Neuronal stem cell (in vitro differentiated cells): Measurements from ENCODE around the gene LCE3C. TPM values are rescaled to one million over a fixed set of nuclear protein-coding genes. Genes with fewer than 3 reads are reported as not detected.

Experiments
- DNase-seq: peaks from one replicate; pipeline ENCODE4 v3.0.0-alpha.2; 2013; ENCODE audit warnings: low spot score
- H2AFZ ChIP-seq: one replicate; pipeline ENCODE4 v1.6.1; 2013; ENCODE audit warnings: mild to moderate bottlenecking, low read length, inconsistent platforms
- H2AK5ac ChIP-seq: 2 replicates; pipeline ENCODE4 v1.6.1; 2013; ENCODE audit warnings: low read depth, mild to moderate bottlenecking, inconsistent platforms, low read length, moderate library complexity, mixed read lengths
- H2BK120ac ChIP-seq: 2 replicates; pipeline ENCODE4 v1.6.1; 2013; ENCODE audit warnings: low read depth, mild to moderate bottlenecking, inconsistent platforms, low read length, moderate library complexity, mixed read lengths
- H2BK12ac ChIP-seq: one replicate; pipeline ENCODE4 v1.6.1; 2013; ENCODE audit warnings: low read length, inconsistent platforms
- H2BK15ac ChIP-seq: 2 replicates; pipeline ENCODE4 v1.6.1; 2013; ENCODE audit warnings: mild to moderate bottlenecking, low read length, inconsistent platforms, mixed read lengths
- H2BK5ac ChIP-seq: one replicate; pipeline ENCODE4 v1.6.1; 2013; ENCODE audit warnings: inconsistent platforms, mild to moderate bottlenecking, low read length, moderate library complexity
- H3K14ac ChIP-seq: one replicate; pipeline ENCODE4 v1.6.1; 2013; ENCODE audit warnings: low read length, inconsistent platforms
- H3K18ac ChIP-seq: 2 replicates; pipeline ENCODE4 v1.6.1; 2013; ENCODE audit warnings: low read length, inconsistent platforms
- H3K23ac ChIP-seq: 2 replicates; pipeline ENCODE4 v1.6.1; 2013; ENCODE audit warnings: low read depth, mild to moderate bottlenecking, mixed read lengths, low read length, inconsistent platforms; ENCODE audit not compliant: poor library complexity
- H3K27ac ChIP-seq: replicated peaks from 3 replicates; pipeline ENCODE4 v1.5.1; 2013; ENCODE audit warnings: low read length, inconsistent platforms
- H3K27me3 ChIP-seq, 3 experiments: 2 replicates each; pipeline ENCODE4 v1.6.1; 2013; ENCODE audit warnings: low read length in 3 of 3, mild to moderate bottlenecking in 2 of 3, inconsistent platforms in 1 of 3, low read depth in 1 of 3, mixed read lengths in 1 of 3, moderate library complexity in 1 of 3; ENCODE audit not compliant: control insufficient read depth in 3 of 3, insufficient read depth in 3 of 3
- H3K36me3 ChIP-seq, 2 donors: replicated peaks in 1 of 2; 2 replicates each; pipeline ENCODE4 v1.6.1; 2013; ENCODE audit warnings: low read length in 2 of 2; ENCODE audit not compliant: control insufficient read depth in 2 of 2, insufficient read depth in 2 of 2
- H3K4ac ChIP-seq: 2 replicates; pipeline ENCODE4 v1.6.1; 2013; ENCODE audit warnings: inconsistent platforms, mild to moderate bottlenecking, low read length, moderate library complexity
- H3K4me1 ChIP-seq, 2 donors: 1 replicate in 1 of 2; 2 replicates in 1 of 2; pipeline ENCODE4 v1.6.1; 2013; ENCODE audit warnings: low read length in 2 of 2, low read depth in 1 of 2; ENCODE audit not compliant: control insufficient read depth in 2 of 2, insufficient read depth in 1 of 2
- H3K4me2 ChIP-seq: one replicate; pipeline ENCODE4 v1.6.1; 2013; ENCODE audit warnings: mild to moderate bottlenecking, low read length, inconsistent platforms; ENCODE audit not compliant: insufficient read depth, poor library complexity, severe bottlenecking
- H3K4me3 ChIP-seq, 2 donors: 2 replicates each; pipeline ENCODE4 v1.5.1; 2013; ENCODE audit warnings: low read length in 2 of 2, mild to moderate bottlenecking in 2 of 2, inconsistent platforms in 1 of 2, moderate library complexity in 1 of 2
- H3K79me1 ChIP-seq: one replicate; pipeline ENCODE4 v1.6.1; 2013; ENCODE audit warnings: low read depth, mild to moderate bottlenecking, inconsistent platforms, low read length, moderate library complexity
- H3K9ac ChIP-seq: one replicate; pipeline ENCODE4 v1.6.1; 2013; ENCODE audit warnings: mild to moderate bottlenecking, low read depth, low read length, inconsistent platforms; ENCODE audit not compliant: poor library complexity
- H3K9me3 ChIP-seq, 2 donors: replicated peaks in 1 of 2; 2 replicates each; pipeline versions ENCODE3 to v1.6.1; 2013; ENCODE audit warnings: low read length in 2 of 2, mild to moderate bottlenecking in 2 of 2, inconsistent platforms in 1 of 2, low read depth in 1 of 2, mixed read lengths in 1 of 2, moderate library complexity in 1 of 2; ENCODE audit not compliant: control insufficient read depth in 2 of 2, insufficient read depth in 1 of 2
- H4K8ac ChIP-seq: one replicate; pipeline ENCODE4 v1.6.1; 2013; ENCODE audit warnings: low read depth, mild to moderate bottlenecking, inconsistent platforms, low read length, moderate library complexity
- H4K91ac ChIP-seq: one replicate; pipeline ENCODE4 v1.6.1; 2013; ENCODE audit warnings: low read length, low read depth, mild to moderate bottlenecking, inconsistent platforms; ENCODE audit not compliant: poor library complexity
- WGBS, 2 donors: extraction: QIAGEN DNeasy Blood & Tissue Kit; methylation state at CpG; one replicate each; pipeline ENCODE4 v1.1.7; 2013; ENCODE audit warnings: missing lambda C conversion rate in 2 of 2, mixed read lengths in 1 of 2; ENCODE audit not compliant: insufficient read length in 2 of 2, insufficient replicate concordance in 1 of 2; ENCODE audit errors: extremely low coverage in 2 of 2; 5-methylcytosine and 5-hydroxymethylcytosine counted together
- polyA plus RNA-seq, 2 experiments: library from polyadenylated mRNA; stranded (reverse); fragments of 200-250 nt; gene quantifications; one replicate each; pipeline ENCODE4 v1.2.3, GENCODE V29; 2013

The LCE3C gene, protein sequence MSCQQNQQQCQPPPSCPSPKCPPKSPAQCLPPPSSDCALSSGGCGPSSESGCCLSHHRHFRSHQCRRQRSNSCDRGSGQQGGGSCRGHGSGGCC
- not detected for polyA plus RNA-seq (2013, experiment 1 of 2)
- not detected for polyA plus RNA-seq (2013, experiment 2 of 2)

DNA sequence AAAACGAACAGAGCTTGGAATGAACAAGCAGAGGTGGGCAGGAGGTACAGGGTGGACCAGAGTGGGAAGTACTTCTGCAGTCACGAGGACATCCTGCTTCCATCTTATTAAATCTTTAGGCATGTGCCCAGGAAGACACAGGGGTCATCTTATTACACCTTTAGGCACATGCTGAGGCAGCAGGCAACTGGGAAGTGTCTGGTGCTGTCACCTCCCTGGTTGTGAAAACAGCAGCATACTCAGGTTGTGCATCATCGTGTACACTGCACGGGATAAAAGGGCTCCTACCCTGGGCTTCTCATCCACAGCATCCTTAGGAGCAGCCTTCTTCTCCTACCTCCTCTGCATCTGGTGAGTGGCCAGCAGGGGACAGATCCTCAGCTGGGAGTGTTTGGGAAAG lies at the start of gene LCE3C:
TSS of gene LCE3C (plus strand) at position 301 of the 400 bp plus-strand sequence. CDS start 498 bp downstream, outside the sequence.
- WGBS, 2 donors = no CpG with 5 or more reads among the region's 4 CpGs
- Histone ChIP-seq H3K4me1 (no peaks in the 10 kb centered on the region), H4K8ac (no peak within 1 kb of the TSS), H3K18ac (no peak within 1 kb of the TSS), H2BK120ac (no peak within 1 kb of the TSS), H2BK15ac (no peak within 1 kb of the TSS), H3K27me3 (no peaks in the 10 kb centered on the region), H3K23ac (no peak within 1 kb of the TSS), H2BK12ac (no peak within 1 kb of the TSS), H3K4ac (no peak within 1 kb of the TSS), H3K9me3 (no peaks in the 10 kb centered on the region), H3K4me2 (no peak within 1 kb of the TSS), H2AFZ (no peak within 1 kb of the TSS), H3K79me1 (no peaks in the 10 kb centered on the region), H3K9ac (no peak within 1 kb of the TSS), H4K91ac (no peak within 1 kb of the TSS), H2AK5ac (no peak within 1 kb of the TSS), H3K4me3 (no peak within 1 kb of the TSS), H3K27ac (no peak within 1 kb of the TSS), H3K36me3 (no peaks in the 10 kb centered on the region), H3K14ac (no peak within 1 kb of the TSS), H2BK5ac (no peak within 1 kb of the TSS)
- DNase-seq = no peak

DNA sequence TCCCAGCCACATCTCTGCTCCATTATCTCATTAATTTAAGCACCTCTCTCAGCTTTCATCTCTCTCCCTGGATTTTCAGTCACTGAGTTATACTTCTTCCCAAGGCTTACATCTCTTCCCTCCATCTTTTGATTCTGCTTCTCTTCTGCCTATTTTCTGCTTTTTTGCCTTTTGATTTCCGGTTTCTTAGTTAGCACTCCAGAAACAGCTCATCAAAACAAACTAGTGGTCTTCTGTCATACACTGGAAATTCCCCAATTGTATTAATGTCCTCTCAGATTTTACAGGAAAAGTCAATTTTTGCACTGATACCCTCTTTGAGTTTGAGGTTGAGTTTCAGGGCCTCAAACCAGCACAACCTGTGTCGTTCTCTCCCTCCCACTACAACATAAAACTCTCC lies 34.9 kb upstream of the LCE3C start:
- Histone ChIP-seq H3K14ac (no peak overlapping the region), H3K4me2 (no peak overlapping the region), H3K27ac (no peak overlapping the region), H3K18ac (no peak overlapping the region), H3K27me3 (no peaks in the 10 kb centered on the region), H2AFZ (no peak overlapping the region), H2BK15ac (no peak overlapping the region), H3K4ac (no peak overlapping the region), H3K4me3 (no peak overlapping the region), H2BK12ac (no peak overlapping the region), H2BK120ac (no peak overlapping the region), H3K36me3 (no peaks in the 10 kb centered on the region), H2AK5ac (no peak overlapping the region), H3K9ac (no peak overlapping the region), H3K4me1 (no peaks in the 10 kb centered on the region), H3K23ac (no peak overlapping the region), H4K91ac (no peak overlapping the region), H4K8ac (no peak overlapping the region), H3K9me3 (peaks cover 0 to 23% of the 10 kb centered on the region in 2 donors), H3K79me1 (no peaks in the 10 kb centered on the region), H2BK5ac (no peak overlapping the region)
- WGBS, 2 donors = no CpG with 5 or more reads among the region's 2 CpGs
- no peak for DNase-seq

DNA sequence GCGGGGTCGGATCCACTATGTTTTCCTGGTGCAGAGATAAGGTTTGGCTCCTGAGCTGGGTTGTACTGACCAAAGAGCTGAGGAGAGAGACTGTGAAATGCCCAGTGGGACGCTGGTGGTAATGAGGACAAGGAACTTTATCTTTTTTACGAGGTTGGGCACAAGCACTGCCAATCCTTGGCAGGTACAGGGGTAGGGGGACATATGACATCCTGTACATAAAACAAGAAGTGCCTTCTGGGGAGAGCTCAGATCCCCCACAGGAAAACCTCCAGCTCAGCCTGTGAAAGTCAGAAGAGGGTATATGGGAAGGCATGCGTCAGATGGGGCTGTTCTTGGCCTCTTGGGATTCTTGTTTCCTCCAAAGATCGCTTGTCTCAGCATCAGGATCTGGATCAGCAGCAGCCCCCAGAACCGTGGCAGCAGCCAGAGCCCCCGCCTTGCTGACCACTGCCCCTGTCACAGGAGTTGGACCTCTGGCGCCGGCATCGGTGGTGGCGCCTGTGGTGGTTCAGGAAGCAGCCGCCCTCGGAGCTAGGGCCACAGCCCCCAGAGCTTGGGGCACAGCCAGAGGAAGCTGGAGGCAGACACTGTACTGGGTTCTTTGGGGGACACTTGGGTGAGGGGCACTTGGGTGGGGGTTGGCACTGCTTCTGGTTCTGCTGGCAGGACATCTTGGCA lies 34.4 kb upstream of the LCE3C start:
- H3K4ac ChIP-seq = no peak overlapping the region
- peaks cover 0 to 23% of the 10 kb centered on the region in 2 donors for H3K9me3 ChIP-seq
- no peaks in the 10 kb centered on the region for H3K36me3 ChIP-seq
- no peak overlapping the region for H3K23ac ChIP-seq
- no peak overlapping the region for H4K91ac ChIP-seq
- no peak overlapping the region for H2AK5ac ChIP-seq
- no peaks in the 10 kb centered on the region for H3K79me1 ChIP-seq
- no peaks in the 10 kb centered on the region for H3K4me1 ChIP-seq
- H2BK5ac ChIP-seq = no peak overlapping the region
- H2BK12ac ChIP-seq = no peak overlapping the region
- H4K8ac ChIP-seq = no peak overlapping the region
- no peak overlapping the region for H3K18ac ChIP-seq
- no peak overlapping the region for H2BK120ac ChIP-seq
- H3K4me2 ChIP-seq = no peak overlapping the region
- H3K4me3 ChIP-seq = no peak overlapping the region
- H3K27me3 ChIP-seq = no peaks in the 10 kb centered on the region
- no peak overlapping the region for H3K14ac ChIP-seq
- no peak overlapping the region for H3K27ac ChIP-seq
- H3K9ac ChIP-seq = no peak overlapping the region
- no peak overlapping the region for H2AFZ ChIP-seq
- no peak overlapping the region for H2BK15ac ChIP-seq
- no peak for DNase-seq
- WGBS, 2 donors = no CpG with 5 or more reads among the region's 14 CpGs

DNA sequence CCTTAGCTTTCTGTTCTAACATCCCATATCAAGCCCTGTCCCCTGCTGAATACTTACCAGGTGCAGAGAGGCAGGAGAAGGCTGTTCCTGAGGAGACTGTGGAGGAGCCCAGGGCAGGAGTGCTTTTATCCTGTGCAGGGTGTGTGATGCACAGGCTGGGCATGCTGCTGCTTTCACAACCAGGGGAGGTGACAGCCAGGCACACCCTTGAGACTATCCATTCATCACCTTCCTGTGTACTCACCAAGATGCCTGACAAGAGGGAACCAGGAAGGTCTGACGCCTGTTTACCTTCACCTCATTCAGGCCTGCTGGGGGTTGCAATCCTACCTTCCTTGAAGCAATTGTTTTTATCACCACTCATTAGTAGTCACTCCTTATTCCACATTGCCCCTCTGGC lies 33.4 kb upstream of the LCE3C start, which contains the start of gene LCE3E:
TSS of gene LCE3E (minus strand) at position 100 of the 400 bp plus-strand sequence. CDS start 572 bp downstream, outside the sequence.
- WGBS, 2 donors = no CpG with 5 or more reads among the region's 1 CpG

More for the DNA sequence above, 33.4 kb upstream of the LCE3C start, which contains the start of gene LCE3E:
- no peak within 1 kb of the TSS for H3K9ac ChIP-seq
- H2AFZ ChIP-seq = no peak within 1 kb of the TSS
- H3K9me3 ChIP-seq = peaks cover 0 to 20% of the 10 kb centered on the region in 2 donors
- H2BK5ac ChIP-seq = no peak within 1 kb of the TSS
- H3K4ac ChIP-seq = no peak within 1 kb of the TSS
- H3K23ac ChIP-seq = no peak within 1 kb of the TSS
- no peak within 1 kb of the TSS for H3K18ac ChIP-seq
- no peaks in the 10 kb centered on the region for H3K4me1 ChIP-seq
- H2BK12ac ChIP-seq = no peak within 1 kb of the TSS
- H4K91ac ChIP-seq = no peak within 1 kb of the TSS
- no peak within 1 kb of the TSS for H3K14ac ChIP-seq
- no peak for DNase-seq
- H3K27me3 ChIP-seq = no peaks in the 10 kb centered on the region
- H3K36me3 ChIP-seq = no peaks in the 10 kb centered on the region
- no peak within 1 kb of the TSS for H2BK120ac ChIP-seq
- no peak within 1 kb of the TSS for H3K4me2 ChIP-seq
- H3K27ac ChIP-seq = no peak within 1 kb of the TSS
- peak within 1 kb of the TSS in 1 of 2 donors; percentile 44 for H3K4me3 ChIP-seq
- no peak within 1 kb of the TSS for H4K8ac ChIP-seq
- no peaks in the 10 kb centered on the region for H3K79me1 ChIP-seq
- H2AK5ac ChIP-seq = no peak within 1 kb of the TSS
- no peak within 1 kb of the TSS for H2BK15ac ChIP-seq
